ENCODE results near the gene NOS1AP.

The NOS1AP gene

DNA sequence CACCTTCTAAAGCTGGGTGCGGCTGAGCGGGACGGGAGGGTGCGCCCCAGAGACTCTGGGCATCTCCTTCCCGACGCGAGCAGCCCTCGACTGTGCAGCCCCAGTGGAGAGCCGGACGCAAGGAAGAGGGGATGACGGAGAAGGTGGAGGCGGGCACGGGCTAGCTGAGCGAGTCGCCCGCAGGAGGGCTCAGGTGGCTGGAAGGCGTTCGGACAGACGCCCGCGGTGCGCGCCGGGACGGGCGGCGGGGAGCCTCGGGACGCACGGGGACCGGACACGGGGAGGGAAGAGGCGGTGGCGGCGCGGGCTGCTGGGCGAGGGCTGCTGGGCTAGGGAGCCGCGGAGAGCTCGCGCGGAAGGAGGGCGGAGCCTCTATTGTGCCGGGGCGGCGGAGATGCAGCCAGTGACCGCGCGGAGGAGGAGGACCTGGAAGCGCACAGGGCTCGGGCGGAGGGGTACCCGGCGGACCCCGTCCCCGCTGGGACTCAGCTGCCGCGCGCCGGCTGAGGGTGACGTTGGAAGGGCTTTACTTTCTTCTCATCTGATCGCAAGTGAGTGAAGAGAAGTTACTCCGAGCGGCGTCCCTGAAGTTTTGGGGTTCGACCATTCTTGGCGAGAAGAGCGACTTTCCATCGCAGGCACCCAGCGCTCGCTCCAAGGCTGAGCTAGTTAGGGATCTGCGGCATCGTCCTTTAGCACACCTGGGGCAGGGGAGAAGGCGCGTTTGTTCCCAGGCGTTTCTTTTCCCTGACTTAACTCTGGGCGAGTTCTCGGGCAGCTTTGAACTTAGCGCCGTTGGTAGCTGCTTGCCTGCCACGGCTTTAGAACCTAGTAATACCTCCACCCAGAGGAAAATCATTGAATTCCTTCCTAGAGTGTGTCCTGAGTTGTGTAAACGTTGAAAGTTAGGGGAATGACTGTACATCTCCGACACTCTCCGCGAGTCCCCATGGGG is 45.7 kb upstream of the NOS1AP start, which contains the start of gene OLFML2B:
Gene OLFML2B (minus strand): TSS at position 323 of the 955 bp plus-strand sequence. CDS start 439 bp downstream, outside the sequence.
- H3K27ac ChIP-seq, result no peak within 1 kb of the TSS
- H3K4me1 ChIP-seq (ENCODE audit: control insufficient read depth in 1 of 2, insufficient read depth in 1 of 2, low read depth in 1 of 2, low read length in 1 of 2), result peaks cover 11 to 17% of the 10 kb centered on the region in 2 experiments
- H3K36me3 ChIP-seq, result no peaks in the 10 kb centered on the region
- H3K27me3 ChIP-seq, result peaks cover 76% of the 10 kb centered on the region
- TF ChIP-seq, protein P1, sequence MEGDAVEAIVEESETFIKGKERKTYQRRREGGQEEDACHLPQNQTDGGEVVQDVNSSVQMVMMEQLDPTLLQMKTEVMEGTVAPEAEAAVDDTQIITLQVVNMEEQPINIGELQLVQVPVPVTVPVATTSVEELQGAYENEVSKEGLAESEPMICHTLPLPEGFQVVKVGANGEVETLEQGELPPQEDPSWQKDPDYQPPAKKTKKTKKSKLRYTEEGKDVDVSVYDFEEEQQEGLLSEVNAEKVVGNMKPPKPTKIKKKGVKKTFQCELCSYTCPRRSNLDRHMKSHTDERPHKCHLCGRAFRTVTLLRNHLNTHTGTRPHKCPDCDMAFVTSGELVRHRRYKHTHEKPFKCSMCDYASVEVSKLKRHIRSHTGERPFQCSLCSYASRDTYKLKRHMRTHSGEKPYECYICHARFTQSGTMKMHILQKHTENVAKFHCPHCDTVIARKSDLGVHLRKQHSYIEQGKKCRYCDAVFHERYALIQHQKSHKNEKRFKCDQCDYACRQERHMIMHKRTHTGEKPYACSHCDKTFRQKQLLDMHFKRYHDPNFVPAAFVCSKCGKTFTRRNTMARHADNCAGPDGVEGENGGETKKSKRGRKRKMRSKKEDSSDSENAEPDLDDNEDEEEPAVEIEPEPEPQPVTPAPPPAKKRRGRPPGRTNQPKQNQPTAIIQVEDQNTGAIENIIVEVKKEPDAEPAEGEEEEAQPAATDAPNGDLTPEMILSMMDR (IDR thresholded peaks at IDR 0.05), result no peak
- H3K9me3 ChIP-seq, result no peaks in the 10 kb centered on the region
- H3K4me3 ChIP-seq (ENCODE audit: low read depth in 1 of 2, low read length in 1 of 2), result peak within 1 kb of the TSS; percentile 40 to 66

DNA sequence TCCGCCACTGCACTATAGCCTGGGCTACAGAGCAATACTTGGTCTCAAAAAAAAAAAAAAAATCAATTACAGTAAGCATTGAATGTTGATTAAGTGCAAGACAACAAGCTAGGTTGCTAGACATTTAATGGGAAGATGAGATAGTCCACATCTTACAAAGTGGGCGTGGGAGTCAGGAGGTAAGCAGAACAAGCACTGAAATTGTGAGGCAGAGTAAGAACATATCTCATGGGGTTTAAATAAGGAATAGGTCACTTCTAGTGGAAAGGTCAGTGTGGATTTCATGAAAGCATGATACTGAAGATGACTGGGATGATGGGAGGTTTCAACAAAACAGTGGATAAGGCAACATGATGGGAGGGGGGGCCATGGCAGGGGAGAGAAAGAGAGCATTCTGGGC is 44.0 kb upstream of the NOS1AP start:
- TF ChIP-seq, protein P1 (IDR thresholded peaks at IDR 0.05), result no peak
- Histone ChIP-seq H3K4me3 (ENCODE audit: low read depth in 1 of 2, low read length in 1 of 2) (no peak overlapping the region), H3K4me1 (ENCODE audit: control insufficient read depth in 1 of 2, insufficient read depth in 1 of 2, low read depth in 1 of 2, low read length in 1 of 2) (peaks cover 11 to 19% of the 10 kb centered on the region in 2 experiments), H3K36me3 (no peaks in the 10 kb centered on the region), H3K27me3 (peaks cover 91% of the 10 kb centered on the region), H3K27ac (no peak overlapping the region), H3K9me3 (no peaks in the 10 kb centered on the region)

DNA sequence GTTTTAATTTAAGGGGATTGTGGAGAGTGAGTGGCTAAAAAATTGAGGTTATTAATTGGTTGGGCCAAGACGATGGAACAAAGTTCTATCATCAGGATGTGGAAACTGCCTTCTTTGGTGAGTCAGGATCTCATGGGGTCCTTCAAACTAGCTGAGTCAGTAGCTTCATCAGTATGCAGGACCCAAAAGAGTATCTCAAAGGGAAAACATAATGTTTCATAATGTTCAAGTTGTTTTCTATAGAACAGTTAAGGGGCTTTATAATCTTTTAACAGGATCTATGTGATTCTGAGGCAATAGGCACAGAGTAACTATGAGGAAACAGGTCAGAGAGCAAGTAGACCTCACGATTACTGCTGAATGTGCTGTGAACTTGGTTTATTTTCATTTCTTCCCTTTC is 42.6 kb upstream of the NOS1AP start:
- no peaks in the 10 kb centered on the region for H3K36me3 ChIP-seq
- TF ChIP-seq, protein P1 (IDR thresholded peaks at IDR 0.05), result no peak
- peaks cover 80% of the 10 kb centered on the region for H3K27me3 ChIP-seq
- H3K27ac ChIP-seq, result no peak overlapping the region
- no peak overlapping the region for H3K4me3 ChIP-seq (ENCODE audit: low read depth in 1 of 2, low read length in 1 of 2)
- no peaks in the 10 kb centered on the region for H3K9me3 ChIP-seq
- H3K4me1 ChIP-seq (ENCODE audit: control insufficient read depth in 1 of 2, insufficient read depth in 1 of 2, low read depth in 1 of 2, low read length in 1 of 2), result peaks cover 11 to 19% of the 10 kb centered on the region in 2 experiments

DNA sequence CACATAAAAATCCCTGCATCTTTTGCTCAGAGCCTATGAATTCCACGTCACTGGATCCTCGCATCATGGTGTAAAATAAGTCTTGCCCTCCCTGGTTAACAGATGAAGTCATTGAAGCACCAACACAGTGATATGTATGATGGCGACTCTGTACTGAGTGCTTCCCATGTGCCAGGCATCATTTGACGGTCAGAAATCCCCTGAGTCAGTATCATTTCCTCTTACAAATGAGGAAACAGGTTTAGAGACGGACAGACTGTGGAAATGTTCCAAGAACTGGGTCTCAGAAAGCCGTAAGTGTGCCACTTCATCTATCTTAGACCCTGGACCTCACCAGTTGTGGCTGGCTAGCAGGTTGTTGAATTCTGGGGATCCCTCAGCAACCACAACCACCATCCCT is 40.8 kb upstream of the NOS1AP start:
- H3K4me3 ChIP-seq (ENCODE audit: low read depth in 1 of 2, low read length in 1 of 2), result no peak overlapping the region
- H3K27me3 ChIP-seq, result peaks cover 80% of the 10 kb centered on the region
- peaks cover 6 to 12% of the 10 kb centered on the region in 2 experiments for H3K4me1 ChIP-seq (ENCODE audit: control insufficient read depth in 1 of 2, insufficient read depth in 1 of 2, low read depth in 1 of 2, low read length in 1 of 2)
- TF ChIP-seq, protein P1 (IDR thresholded peaks at IDR 0.05), result no peak
- no peak overlapping the region for H3K27ac ChIP-seq
- H3K36me3 ChIP-seq, result no peaks in the 10 kb centered on the region
- H3K9me3 ChIP-seq, result no peaks in the 10 kb centered on the region

DNA sequence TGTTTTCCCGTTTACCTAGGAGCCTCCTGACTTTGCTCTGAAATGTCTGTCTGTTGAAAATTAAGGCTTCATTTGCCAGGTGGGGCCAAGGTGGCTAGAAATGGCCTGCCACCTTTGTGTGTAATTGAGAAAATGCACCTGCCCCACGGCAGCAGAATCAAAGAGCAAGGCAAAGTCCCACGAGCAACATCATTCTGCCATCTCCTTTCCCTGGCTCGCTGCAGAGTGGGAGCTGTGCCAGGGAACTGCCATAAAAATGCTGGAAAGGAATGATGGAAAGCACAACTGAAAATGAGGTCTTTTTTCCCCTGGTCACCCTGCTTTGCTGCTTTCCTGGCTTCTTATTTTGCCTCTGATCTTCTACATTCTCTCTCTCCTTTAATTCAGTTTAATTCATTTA is 40.3 kb upstream of the NOS1AP start:
- Histone ChIP-seq H3K27me3 (peaks cover 80% of the 10 kb centered on the region), H3K4me1 (ENCODE audit: control insufficient read depth in 1 of 2, insufficient read depth in 1 of 2, low read depth in 1 of 2, low read length in 1 of 2) (peaks cover 1 to 8% of the 10 kb centered on the region in 2 experiments), H3K9me3 (no peaks in the 10 kb centered on the region), H3K36me3 (no peaks in the 10 kb centered on the region), H3K4me3 (ENCODE audit: low read depth in 1 of 2, low read length in 1 of 2) (no peak overlapping the region), H3K27ac (no peak overlapping the region)
- TF ChIP-seq, protein P1 (IDR thresholded peaks at IDR 0.05), result no peak
